HL-60 (cell line): Measurements from ENCODE around the gene TAF4.

Experiments
- CTCF ChIP-seq: IDR thresholded peaks from one replicate; pipeline ENCODE4 v1.5.1; 2011; ENCODE audit warnings: low read length, control low read depth, inconsistent platforms; ENCODE audit not compliant: insufficient read depth
- GABPA ChIP-seq: IDR thresholded peaks from 2 replicates; pipeline ENCODE4 v1.6.1; 2012; ENCODE audit warnings: low read depth
- POLR2AphosphoS5 ChIP-seq: IDR thresholded peaks from 2 replicates; pipeline ENCODE4 v1.6.1; 2012; ENCODE audit warnings: low read depth
- SPI1 ChIP-seq: IDR thresholded peaks from 2 replicates; pipeline ENCODE4 v1.6.1; 2012; ENCODE audit warnings: low read depth, mild to moderate bottlenecking, borderline replicate concordance
- TF ChIP-seq, protein P1 (sequence below): IDR thresholded peaks from 2 replicates; pipeline ENCODE4 v1.6.1; 2012; ENCODE audit warnings: low read depth; ENCODE audit not compliant: insufficient replicate concordance

DNA sequence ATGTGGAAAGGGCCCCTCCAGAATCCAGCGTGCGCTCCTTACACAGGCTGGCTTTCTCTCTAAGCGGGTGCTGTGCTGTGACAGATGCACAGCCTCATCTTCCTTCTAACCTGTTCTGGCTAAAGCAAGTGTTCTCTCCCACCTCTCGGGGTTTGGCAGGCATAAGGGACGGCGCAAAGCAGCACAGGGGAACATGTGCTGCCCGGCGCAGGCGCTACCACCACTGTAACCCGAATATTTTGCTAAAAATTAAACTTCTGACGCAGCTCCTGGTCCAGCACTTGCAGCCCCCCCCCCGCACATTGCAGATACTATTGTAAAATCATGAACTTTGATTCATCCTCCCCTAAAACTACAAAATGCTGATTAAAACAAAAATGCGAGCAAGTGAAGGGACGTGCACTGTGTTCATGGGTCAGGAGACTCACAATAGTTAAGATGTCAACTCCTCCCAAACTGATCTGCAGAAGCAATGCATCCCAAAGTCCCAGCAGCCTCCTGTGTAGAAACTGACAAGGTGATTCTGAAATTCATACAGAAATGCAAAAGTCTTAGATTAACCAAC, 43.0 kb downstream of the TAF4 start:
- TF ChIP-seq CTCF (no peak), POLR2AphosphoS5 (no peak), GABPA (no peak), SPI1 (no peak)
- TF ChIP-seq, protein P1, sequence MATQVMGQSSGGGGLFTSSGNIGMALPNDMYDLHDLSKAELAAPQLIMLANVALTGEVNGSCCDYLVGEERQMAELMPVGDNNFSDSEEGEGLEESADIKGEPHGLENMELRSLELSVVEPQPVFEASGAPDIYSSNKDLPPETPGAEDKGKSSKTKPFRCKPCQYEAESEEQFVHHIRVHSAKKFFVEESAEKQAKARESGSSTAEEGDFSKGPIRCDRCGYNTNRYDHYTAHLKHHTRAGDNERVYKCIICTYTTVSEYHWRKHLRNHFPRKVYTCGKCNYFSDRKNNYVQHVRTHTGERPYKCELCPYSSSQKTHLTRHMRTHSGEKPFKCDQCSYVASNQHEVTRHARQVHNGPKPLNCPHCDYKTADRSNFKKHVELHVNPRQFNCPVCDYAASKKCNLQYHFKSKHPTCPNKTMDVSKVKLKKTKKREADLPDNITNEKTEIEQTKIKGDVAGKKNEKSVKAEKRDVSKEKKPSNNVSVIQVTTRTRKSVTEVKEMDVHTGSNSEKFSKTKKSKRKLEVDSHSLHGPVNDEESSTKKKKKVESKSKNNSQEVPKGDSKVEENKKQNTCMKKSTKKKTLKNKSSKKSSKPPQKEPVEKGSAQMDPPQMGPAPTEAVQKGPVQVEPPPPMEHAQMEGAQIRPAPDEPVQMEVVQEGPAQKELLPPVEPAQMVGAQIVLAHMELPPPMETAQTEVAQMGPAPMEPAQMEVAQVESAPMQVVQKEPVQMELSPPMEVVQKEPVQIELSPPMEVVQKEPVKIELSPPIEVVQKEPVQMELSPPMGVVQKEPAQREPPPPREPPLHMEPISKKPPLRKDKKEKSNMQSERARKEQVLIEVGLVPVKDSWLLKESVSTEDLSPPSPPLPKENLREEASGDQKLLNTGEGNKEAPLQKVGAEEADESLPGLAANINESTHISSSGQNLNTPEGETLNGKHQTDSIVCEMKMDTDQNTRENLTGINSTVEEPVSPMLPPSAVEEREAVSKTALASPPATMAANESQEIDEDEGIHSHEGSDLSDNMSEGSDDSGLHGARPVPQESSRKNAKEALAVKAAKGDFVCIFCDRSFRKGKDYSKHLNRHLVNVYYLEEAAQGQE: no peak
